ENCODE data around the gene MARCHF9.

The MARCHF9 gene

DNA sequence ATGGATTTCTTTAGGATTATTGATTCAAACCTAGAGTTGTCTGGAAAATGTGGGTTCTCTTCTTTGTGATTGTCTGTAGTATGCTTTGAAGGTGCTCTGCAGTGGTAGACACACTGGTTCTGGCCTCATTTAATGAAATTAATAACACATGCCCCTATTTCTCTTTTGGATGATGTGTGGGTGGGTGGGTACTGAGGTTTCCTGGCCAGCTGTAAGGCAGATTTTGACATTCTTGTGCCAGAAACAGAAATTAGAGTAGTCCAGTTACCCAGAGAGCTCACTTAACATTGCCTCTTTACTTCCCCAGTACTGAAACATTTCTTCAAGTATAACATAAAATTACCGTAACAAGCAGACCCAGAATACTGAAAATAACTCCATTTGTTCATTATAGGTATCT, 42.1 kb downstream of the MARCHF9 start:
- DNase-seq (ENCODE audit: low read depth in 2 of 2): no peak

DNA sequence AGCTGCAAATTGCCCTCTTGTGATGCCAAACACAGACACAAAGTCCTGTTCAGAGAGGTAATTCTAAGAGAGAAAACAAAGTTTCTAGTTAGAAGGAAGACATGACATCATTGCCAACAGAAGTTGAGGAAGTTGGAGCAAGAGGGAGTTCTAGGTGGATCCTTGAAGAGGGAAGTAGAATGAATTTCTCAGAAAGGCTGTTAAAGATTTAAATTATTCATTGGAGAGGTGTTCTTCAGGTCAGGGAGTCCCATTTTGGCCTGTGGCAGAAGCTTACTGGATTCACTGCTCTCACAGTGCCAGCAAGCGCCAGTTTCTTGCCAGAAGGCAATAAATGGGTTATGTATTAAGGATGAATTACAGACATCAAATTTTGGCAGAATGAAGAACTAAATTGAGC, 43.0 kb downstream of the MARCHF9 start:
- DNase-seq (ENCODE audit: low read depth in 2 of 2): no peak

DNA sequence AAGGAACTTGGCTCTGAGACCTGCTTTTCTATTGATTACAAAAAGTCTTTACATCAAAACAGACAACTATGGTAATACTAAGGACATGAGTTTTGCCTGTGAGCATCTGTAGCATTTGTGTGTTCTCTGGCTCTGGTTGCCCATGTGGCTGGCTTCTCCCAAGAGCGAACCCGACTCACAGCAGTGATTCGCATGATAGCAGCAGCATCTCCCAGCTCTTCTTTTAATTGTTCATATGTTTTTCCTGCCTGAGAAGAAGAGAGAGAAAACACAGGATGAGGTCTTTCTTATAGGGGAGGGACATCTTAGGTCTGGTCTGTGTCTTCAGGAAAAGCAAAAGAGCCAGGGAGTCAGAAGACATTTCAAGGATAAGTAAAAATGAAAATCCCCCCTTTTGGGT, 46.1 kb downstream of the MARCHF9 start:
- DNase-seq (ENCODE audit: low read depth in 2 of 2): no peak

DNA sequence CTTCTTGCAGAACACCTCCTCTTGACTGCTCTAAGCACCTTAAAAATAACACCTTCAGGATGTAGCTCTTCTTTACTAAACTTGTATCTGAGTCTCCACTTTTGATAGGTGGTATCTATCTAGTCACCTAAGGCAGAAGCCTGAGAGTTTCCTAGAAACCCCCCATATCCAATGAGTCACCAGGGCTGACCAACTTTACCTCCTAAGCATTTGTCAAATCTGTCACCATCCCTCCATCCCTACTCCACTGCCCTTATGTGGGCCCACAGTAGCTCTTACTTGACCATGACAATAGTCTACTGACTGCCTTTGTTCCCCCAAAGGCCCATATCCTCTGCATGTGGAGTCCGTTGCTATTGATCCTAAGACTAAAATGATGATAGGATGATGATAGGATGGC, 47.7 kb downstream of the MARCHF9 start:
- DNase-seq (ENCODE audit: low read depth in 2 of 2): no peak

DNA sequence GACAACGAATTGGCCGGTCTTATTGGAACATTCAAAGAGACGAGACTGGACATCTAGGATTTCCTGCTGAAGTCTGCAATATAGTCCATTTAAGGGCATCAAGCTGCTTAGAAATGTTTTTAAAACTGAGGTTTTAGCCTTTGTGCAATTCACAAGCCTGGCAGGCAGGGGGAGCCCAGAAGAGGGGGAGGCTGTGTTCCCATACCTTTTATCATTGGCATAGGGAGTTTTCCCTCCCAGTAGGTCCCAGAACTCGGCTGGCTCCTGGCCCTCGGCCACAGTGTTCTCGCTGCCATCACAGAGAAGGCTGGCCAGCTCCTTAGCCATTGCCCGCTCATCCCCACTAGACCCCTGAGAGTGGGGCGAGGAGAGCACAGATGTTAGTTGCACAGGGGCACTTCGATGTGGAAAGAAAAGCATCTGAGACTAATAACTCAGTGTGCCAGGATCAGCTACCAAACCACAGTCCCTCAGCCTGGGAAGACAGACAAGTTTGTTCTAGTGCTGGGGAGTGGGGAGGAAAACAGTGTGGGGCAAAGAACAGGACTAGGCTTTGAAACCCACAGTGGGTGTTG, 48.5 kb downstream of the MARCHF9 start:
- no peak for DNase-seq (ENCODE audit: low read depth in 2 of 2)

DNA sequence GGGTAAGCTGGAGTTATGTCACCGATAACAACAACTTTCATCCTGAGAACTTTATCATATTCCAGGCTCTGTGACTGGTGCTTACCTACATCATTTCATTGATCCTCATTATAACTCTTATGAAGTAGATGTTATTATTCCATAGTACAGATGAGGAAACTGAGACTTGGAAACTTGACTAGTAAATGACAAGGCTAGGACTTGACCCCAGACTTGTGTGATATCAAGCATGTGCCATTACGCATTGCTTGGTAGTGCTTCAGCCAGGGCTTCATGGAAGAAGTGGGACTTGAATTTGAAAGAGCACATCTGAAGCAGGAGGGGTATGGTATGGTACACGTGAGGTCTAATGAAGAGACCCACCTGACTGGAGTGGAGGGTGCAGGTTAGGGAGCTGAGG, 51.8 kb downstream of the MARCHF9 start:
- no peak for DNase-seq (ENCODE audit: low read depth in 2 of 2)

DNA sequence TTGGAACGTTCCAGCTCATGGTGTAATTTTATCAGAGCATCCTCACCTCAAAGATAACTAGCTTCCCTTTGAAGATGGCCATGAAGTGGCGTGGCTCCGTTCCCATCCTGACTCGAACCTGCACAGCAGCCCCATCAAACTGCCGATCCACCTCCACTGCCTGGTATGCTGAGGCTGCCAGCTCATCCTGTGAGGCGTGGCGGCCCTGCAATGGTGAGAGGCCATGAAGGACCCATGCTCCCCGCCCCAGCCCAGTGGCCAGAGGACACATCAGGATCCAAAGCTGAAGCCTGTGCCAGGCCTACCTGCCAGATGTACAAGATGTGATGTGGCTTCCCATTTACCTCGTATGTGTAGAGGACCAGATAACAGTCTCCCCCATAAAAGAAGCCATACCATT, 52.4 kb downstream of the MARCHF9 start:
- DNase-seq (ENCODE audit: low read depth in 2 of 2): no peak

DNA sequence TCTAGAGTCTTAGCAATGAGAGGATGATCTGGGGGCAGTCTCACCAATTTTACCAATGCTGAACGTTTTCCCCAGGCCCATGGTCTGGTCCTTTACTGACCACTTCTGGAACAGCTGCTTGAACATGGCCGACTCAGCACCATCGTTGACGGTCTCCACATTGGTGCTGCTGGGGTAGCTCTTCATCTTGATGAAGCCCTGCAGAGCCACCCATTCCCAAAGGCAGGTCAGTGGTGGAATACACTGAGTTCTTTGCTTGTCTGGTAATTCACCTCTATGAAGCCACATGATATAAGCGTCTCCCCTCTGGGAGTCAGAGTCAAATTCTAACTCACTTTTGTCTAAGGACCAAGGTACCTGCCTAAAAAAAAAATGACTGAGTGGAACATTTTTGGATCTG, 53.4 kb downstream of the MARCHF9 start:
- DNase-seq (ENCODE audit: low read depth in 2 of 2): no peak

DNA sequence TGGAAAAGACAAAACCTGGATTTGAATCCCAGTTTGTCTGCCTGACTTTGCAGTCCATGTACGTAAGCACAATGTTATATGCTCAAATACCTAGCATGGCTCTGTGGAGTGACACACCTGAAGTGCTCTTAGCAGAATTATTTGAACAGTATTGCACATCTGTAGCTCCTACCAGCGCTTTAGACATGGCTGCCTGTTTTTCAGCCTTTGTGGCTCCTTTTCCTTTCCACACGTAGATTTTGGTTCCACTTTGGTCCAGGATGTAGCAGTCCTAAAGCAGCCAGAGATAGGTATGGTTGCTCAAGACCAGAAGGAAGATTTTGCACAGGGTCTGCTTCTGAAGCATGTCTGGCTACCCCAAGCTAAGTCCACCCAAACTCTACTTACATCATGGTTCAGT, 54.5 kb downstream of the MARCHF9 start:
- DNase-seq (ENCODE audit: low read depth in 2 of 2): no peak

Measured in activated CD8-positive, alpha-beta memory T cell treated with anti-CD3 and anti-CD28 coated beads for 4 hours (primary cell).